HCT116 (cell line): Measurements from ENCODE around the gene DZIP1L. TPM values are rescaled to one million over a fixed set of nuclear protein-coding genes. Genes with fewer than 3 reads are reported as not detected.

Source experiments
- ATAC-seq: fragments of 200-7000 bp; cut with Tn5 transposase; 2 replicates; pipeline ENCODE4 v1.9.1; 2020; ENCODE audit warnings: mild to moderate bottlenecking, moderate library complexity
- BruUV-seq: library from RNA; stranded (reverse); fragments of 400-500 nt; replicated peaks from 2 replicates; lab custom pipeline; 2021; lab: Mats Ljungman, UMichigan
- CTCF ChIA-PET: fragments of 300-600 bp; sonication (Branson Sonifier 250); formaldehyde crosslinking; loops from one replicate; lab custom pipeline; 2021; ENCODE audit warnings: antibody characterized with exemption; lab: Charles Lee
- POLR2A ChIA-PET: fragments of 300-600, 350-600 bp; sonication (Branson Sonifier 250); formaldehyde crosslinking; loops from one replicate; lab custom pipeline; 2021; ENCODE audit warnings: antibody characterized with exemption; lab: Charles Lee
- RAD21 ChIA-PET, 2 experiments: fragments of 300-600 bp; sonication (Branson Sonifier 250); formaldehyde crosslinking; loops; one replicate each; lab custom pipeline; 2023; ENCODE audit warnings: low total read pairs in 2 of 2; ENCODE audit not compliant: uncharacterized antibody in 2 of 2, unreplicated experiment in 2 of 2, low non-redundant PET in 1 of 2; lab: Charles Lee
- DNase-seq: peaks from one replicate; pipeline ENCODE4 v3.0.0-alpha.2; 2010; ENCODE audit warnings: low read depth, low spot score
- H2AFZ ChIP-seq: fragments of 200-600 bp; shearing (Covaris generic), sonication (generic); 2 replicates; pipeline ENCODE4 v1.6.1; 2017; ENCODE audit warnings: low read depth, mixed run types, mixed read lengths, antibody characterized with exemption, low read length; ENCODE audit not compliant: poor library complexity, severe bottlenecking
- H3K27ac ChIP-seq: 2 replicates; pipeline ENCODE4 v1.5.1; 2012; ENCODE audit warnings: low read depth, low read length
- H3K27me3 ChIP-seq: fragments of 200-600 bp; sonication (generic); 2 replicates; pipeline ENCODE4 v1.6.1; 2016; ENCODE audit warnings: mixed run types, low read length, mixed read lengths; ENCODE audit not compliant: insufficient read depth
- H3K36me3 ChIP-seq, 2 experiments: fragments of 200-500 bp in 1 of 2; fragments of 200-600 bp in 1 of 2; sonication (Bioruptor generic) in 1 of 2; sonication (generic) in 1 of 2; 2 replicates each; pipeline versions ENCODE4 v1.5.1 to v1.6.1; 2014 to 2016; ENCODE audit warnings: low read length in 2 of 2, inconsistent platforms in 1 of 2, mixed read lengths in 1 of 2, mixed run types in 1 of 2; ENCODE audit not compliant: insufficient read depth in 2 of 2, control insufficient read depth in 1 of 2
- H3K4me1 ChIP-seq, 2 experiments: fragments of 200-600 bp in 1 of 2; sonication (generic) in 1 of 2; 2 replicates each; pipeline versions ENCODE4 v1.5.1 to v1.6.1; 2012 to 2017; ENCODE audit warnings: low read length in 2 of 2, inconsistent platforms in 1 of 2, mild to moderate bottlenecking in 1 of 2, mixed read lengths in 1 of 2, mixed run types in 1 of 2, moderate library complexity in 1 of 2; ENCODE audit not compliant: insufficient read depth in 2 of 2, control insufficient read depth in 1 of 2
- H3K4me2 ChIP-seq: fragments of 200-600 bp; sonication (generic); 2 replicates; pipeline ENCODE4 v1.6.1; 2017; ENCODE audit warnings: mixed run types, low read length, mixed read lengths
- H3K4me3 ChIP-seq, 2 experiments: fragments of 200-600 bp in 1 of 2; sonication (generic) in 1 of 2; replicated peaks in 1 of 2; 2 replicates each; pipeline ENCODE4 v1.5.1; 2011 to 2016; ENCODE audit warnings: low read length in 2 of 2, control low read depth in 1 of 2, low read depth in 1 of 2, mild to moderate bottlenecking in 1 of 2, mixed read lengths in 1 of 2, mixed run types in 1 of 2
- H3K79me2 ChIP-seq: fragments of 200-600 bp; sonication (generic); 2 replicates; pipeline ENCODE4 v1.6.1; 2017; ENCODE audit warnings: mild to moderate bottlenecking, mixed run types, low read length, moderate library complexity, mixed read lengths; ENCODE audit not compliant: insufficient read depth
- H3K9ac ChIP-seq: fragments of 200-600 bp; sonication (generic); 2 replicates; pipeline ENCODE4 v1.6.1; 2016; ENCODE audit warnings: low read length, mixed read lengths
- H3K9me2 ChIP-seq: fragments of 200-600 bp; sonication (generic), shearing (Covaris generic); 2 replicates; pipeline ENCODE4 v1.6.1; 2017; ENCODE audit warnings: mixed run types, mild to moderate bottlenecking, moderate library complexity; ENCODE audit not compliant: insufficient read depth
- H3K9me3 ChIP-seq, 2 experiments: fragments of 200-500 bp in 1 of 2; fragments of 200-600 bp in 1 of 2; sonication (Bioruptor generic) in 1 of 2; sonication (generic) in 1 of 2; 2 replicates each; pipeline ENCODE4 v1.6.1; 2014 to 2017; ENCODE audit warnings: low read length in 2 of 2, mixed read lengths in 2 of 2, inconsistent platforms in 1 of 2, low read depth in 1 of 2, mild to moderate bottlenecking in 1 of 2, mixed run types in 1 of 2, moderate library complexity in 1 of 2; ENCODE audit not compliant: control insufficient read depth in 1 of 2, insufficient read depth in 1 of 2
- H4K20me1 ChIP-seq: fragments of 200-600 bp; sonication (generic), shearing (Covaris generic); 2 replicates; pipeline ENCODE4 v1.6.1; 2017; ENCODE audit warnings: mixed run types, mild to moderate bottlenecking, moderate library complexity; ENCODE audit not compliant: insufficient read depth
- CBX3 ChIP-seq: IDR thresholded peaks from 2 replicates; pipeline ENCODE4 v1.6.1; 2012; ENCODE audit warnings: low read depth
- CEBPB ChIP-seq: IDR thresholded peaks from 2 replicates; pipeline ENCODE4 v1.6.1; 2012; ENCODE audit warnings: low read depth
- CTCF ChIP-seq, 3 experiments: fragments of 200-600 bp in 1 of 3; sonication (generic) in 1 of 3; IDR thresholded peaks in 2 of 3; conservative IDR thresholded peaks in 1 of 3; 2 replicates each; pipeline ENCODE4 v1.5.1; 2012 to 2017; ENCODE audit warnings: low read depth in 2 of 3, low read length in 2 of 3, antibody characterized with exemption in 1 of 3, borderline replicate concordance in 1 of 3, control low read depth in 1 of 3, mild to moderate bottlenecking in 1 of 3, mixed read lengths in 1 of 3, mixed run types in 1 of 3, moderate library complexity in 1 of 3; ENCODE audit not compliant: insufficient read depth in 1 of 3
- ELF1 ChIP-seq: IDR thresholded peaks from 2 replicates; pipeline ENCODE4 v1.6.1; 2012; ENCODE audit warnings: low read depth, borderline replicate concordance
- FOSL1 ChIP-seq: IDR thresholded peaks from 2 replicates; pipeline ENCODE4 v1.6.1; 2012; ENCODE audit warnings: low read depth
- JUND ChIP-seq: IDR thresholded peaks from 2 replicates; pipeline ENCODE4 v1.6.1; 2012
- MAX ChIP-seq: IDR thresholded peaks from 2 replicates; pipeline ENCODE4 v1.6.1; 2012
- POLR2A ChIP-seq: IDR thresholded peaks from 2 replicates; pipeline ENCODE4 v1.7.0; 2011; ENCODE audit warnings: borderline replicate concordance; ENCODE audit not compliant: insufficient read depth, insufficient read length; ENCODE audit errors: extremely low read depth
- POLR2AphosphoS5 ChIP-seq: IDR thresholded peaks from 2 replicates; pipeline ENCODE4 v1.6.1; 2011; ENCODE audit warnings: mild to moderate bottlenecking, low read depth, low read length, moderate library complexity
- SIN3A ChIP-seq: IDR thresholded peaks from 2 replicates; pipeline ENCODE4 v1.6.1; 2012; ENCODE audit warnings: low read depth
- SP1 ChIP-seq: IDR thresholded peaks from 2 replicates; pipeline ENCODE4 v1.6.1; 2012; ENCODE audit warnings: low read depth
- SRF ChIP-seq: IDR thresholded peaks from 2 replicates; pipeline ENCODE4 v1.6.1; 2012; ENCODE audit warnings: low read depth
- ZFX ChIP-seq: fragments of 450-650 bp; IDR thresholded peaks from 2 replicates; pipeline ENCODE4 v1.6.1; 2017
- ZNF274 ChIP-seq: fragments of 200-500 bp; sonication (Bioruptor generic); IDR thresholded peaks from 2 replicates; pipeline ENCODE4 v1.6.1; 2014; ENCODE audit warnings: mild to moderate bottlenecking, low read depth, low read length, inconsistent platforms
- intact Hi-C: fragments of 100-400 bp; cut with micrococcal nuclease; formaldehyde crosslinking; loops from 2 replicates; pipeline ENCODE4 v1.10.0; 2022
- total RNA-seq: library from RNA; stranded (reverse); gene quantifications from one replicate; pipeline ENCODE4 v1.2.1, GENCODE V29; 2021; ENCODE audit not compliant: unreplicated experiment
- TF ChIP-seq, protein P1 (sequence below): IDR thresholded peaks from 2 replicates; pipeline ENCODE4 v1.6.1; 2012

DZIP1L gene
- total RNA-seq, 1 experiment from 2014 or later: 9.6 TPM

GRCh38 chr3:138132239-138132638 lies 16.8 kb upstream of the DZIP1L start, which contains the start of gene A4GNT:
Gene A4GNT, minus strand, starts transcription at chr3:138132390. Its CDS starts 1,134 bp downstream, at chr3:138131256.
- no peaks in the 10 kb centered on the region for H3K79me2 ChIP-seq
- no peaks in the 10 kb centered on the region for H3K4me1 ChIP-seq
- intact Hi-C loops: no loop called here
- H3K27ac ChIP-seq: no peak within 1 kb of the TSS
- no TSS peak for BruUV-seq
- TF ChIP-seq MAX (no peak), JUND (no peak), ZFX (no peak), POLR2A (no peak), SIN3A (no peak), SP1 (no peak), SRF (no peak), POLR2AphosphoS5 (no peak), ZNF274 (no peak), CTCF (IDR thresholded peaks at IDR 0.05 in 2 of 3, conservative IDR thresholded peaks at IDR 0.05 in 1 of 3; ENCODE audit: borderline replicate concordance in 1 of 3, insufficient read depth in 1 of 3, low read depth in 2 of 3, low read length in 2 of 3) (no peak), FOSL1 (no peak), ELF1 (no peak), CEBPB (no peak), CBX3 (no peak)
- TF ChIP-seq, protein P1, sequence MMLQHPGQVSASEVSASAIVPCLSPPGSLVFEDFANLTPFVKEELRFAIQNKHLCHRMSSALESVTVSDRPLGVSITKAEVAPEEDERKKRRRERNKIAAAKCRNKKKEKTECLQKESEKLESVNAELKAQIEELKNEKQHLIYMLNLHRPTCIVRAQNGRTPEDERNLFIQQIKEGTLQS: no peak
- H2AFZ ChIP-seq: no peak within 1 kb of the TSS
- no peaks in the 10 kb centered on the region for H4K20me1 ChIP-seq
- ATAC-seq (no peak), DNase-seq (no peak)
- ChIA-PET POLR2A (no interaction called here), RAD21 (no interaction called here), CTCF (no interaction called here)
- no peak within 1 kb of the TSS for H3K9ac ChIP-seq
- no peaks in the 10 kb centered on the region for H3K36me3 ChIP-seq
- H3K9me3 ChIP-seq: no peaks in the 10 kb centered on the region
- no peaks in the 10 kb centered on the region for H3K9me2 ChIP-seq
- H3K4me3 ChIP-seq: no peak within 1 kb of the TSS
- no peaks in the 10 kb centered on the region for H3K27me3 ChIP-seq
- no peak within 1 kb of the TSS for H3K4me2 ChIP-seq
